CD4-positive, alpha-beta T cell treated with Interleukin-15 for 4 hours (primary cell): ENCODE data around the gene RCCD1.

ENCODE experiments used
- DNase-seq: peaks from one replicate; pipeline ENCODE4 v3.0.0-alpha.2; 2020; ENCODE audit warnings: low spot score

RCCD1 gene

DNA sequence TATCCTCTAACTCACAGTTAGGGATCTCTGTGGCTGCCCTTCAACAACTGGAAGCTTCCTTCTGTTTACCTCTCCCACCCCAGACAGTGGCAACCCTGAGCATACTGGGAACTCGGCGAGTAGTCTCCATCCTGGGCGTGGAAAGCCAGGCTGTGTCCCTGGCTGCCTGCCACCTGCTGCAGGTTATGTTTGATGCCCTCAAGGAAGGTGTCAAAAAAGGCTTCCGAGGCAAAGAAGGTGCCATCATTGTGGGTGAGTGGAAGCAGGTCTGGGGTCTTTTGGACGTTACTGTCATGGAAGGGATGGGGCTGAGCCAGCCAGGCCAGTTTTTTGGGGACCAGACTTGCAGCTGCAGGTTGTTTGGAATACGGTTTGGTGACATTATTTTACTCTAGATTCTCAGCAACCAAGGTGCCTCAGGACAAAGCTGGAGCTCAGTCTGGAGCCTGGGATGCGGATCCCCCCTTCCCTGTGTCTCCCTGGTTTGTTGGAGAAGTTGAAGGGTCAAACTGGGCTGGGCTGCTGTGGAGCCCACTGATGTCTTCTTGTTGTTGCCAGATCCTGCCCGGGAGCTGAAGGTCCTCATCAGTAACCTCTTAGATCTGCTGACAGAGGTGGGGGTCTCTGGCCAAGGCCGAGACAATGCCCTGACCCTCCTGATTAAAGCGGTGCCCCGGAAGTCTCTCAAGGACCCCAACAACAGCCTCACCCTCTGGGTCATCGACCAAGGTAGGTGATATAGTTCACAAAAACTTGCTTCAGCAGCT, 12.1 kb upstream of the RCCD1 start:
- DNase-seq = no peak

DNA sequence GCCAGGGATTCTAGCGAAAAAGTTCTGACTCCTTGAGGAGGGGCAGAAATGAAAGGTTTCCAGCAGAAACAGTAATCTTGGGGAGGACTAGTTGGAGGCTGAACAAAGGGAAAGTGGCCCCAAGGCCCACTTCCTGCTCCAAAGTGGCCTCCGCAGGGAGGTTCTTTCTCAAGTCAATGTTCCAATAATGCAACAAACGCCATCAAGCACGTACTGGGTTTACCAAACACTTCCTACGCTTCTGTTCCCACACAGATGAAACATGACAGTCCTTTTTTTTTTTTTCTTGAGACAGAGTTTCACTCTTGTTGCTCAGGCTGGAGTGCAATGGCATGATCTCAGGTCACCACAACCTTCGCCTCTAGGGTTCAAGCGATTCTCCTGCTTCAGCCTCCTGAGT, 9.6 kb upstream of the RCCD1 start:
- no peak for DNase-seq

DNA sequence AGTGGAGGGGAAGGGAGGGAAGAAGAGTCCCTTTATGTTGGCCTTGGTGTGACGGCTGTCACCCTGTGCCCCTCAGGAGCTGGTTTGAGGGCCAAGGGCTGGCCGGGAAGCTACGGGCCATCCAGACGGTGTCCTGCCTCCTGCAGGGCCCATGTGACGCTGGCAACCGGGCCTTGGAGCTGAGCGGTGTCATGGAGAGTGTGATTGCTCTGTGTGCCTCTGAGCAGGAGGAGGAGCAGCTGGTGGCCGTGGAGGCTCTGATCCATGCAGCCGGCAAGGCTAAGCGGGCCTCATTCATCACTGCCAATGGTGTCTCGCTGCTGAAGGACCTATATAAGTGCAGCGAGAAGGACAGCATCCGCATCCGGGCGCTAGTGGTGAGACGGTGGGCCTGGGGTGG, 8.1 kb upstream of the RCCD1 start:
- no peak for DNase-seq

DNA sequence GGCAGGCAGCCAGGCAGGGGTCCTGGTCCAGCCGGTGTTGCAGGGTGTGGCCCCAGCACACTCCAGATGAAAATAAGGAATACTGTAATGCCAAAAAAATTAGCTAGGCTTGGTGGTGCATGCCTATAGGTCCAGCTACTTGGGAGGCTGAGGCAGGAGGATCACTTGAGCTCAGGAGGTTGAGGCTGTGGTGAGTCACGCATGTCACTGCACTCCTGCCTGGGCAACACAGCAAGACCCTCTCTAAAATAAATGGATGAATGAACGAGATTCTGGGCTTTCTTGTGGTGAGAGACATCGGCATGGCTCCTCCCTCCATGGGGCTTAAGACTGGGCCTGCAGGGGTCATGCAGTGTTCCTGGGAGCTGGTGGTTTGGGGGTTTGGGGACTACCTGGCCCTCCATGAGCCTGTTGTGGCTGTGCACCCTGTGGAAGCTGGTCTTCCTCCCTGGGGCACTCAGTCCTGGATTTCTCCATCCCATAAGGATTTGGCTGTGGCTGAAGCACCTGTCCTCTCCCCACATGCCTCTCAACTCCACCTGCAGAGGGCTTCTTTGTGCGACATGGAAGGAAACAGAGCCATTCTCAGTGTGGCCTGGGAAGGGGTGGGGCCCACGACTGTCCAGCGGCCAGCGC, 7.6 kb upstream of the RCCD1 start:
- no peak for DNase-seq

DNA sequence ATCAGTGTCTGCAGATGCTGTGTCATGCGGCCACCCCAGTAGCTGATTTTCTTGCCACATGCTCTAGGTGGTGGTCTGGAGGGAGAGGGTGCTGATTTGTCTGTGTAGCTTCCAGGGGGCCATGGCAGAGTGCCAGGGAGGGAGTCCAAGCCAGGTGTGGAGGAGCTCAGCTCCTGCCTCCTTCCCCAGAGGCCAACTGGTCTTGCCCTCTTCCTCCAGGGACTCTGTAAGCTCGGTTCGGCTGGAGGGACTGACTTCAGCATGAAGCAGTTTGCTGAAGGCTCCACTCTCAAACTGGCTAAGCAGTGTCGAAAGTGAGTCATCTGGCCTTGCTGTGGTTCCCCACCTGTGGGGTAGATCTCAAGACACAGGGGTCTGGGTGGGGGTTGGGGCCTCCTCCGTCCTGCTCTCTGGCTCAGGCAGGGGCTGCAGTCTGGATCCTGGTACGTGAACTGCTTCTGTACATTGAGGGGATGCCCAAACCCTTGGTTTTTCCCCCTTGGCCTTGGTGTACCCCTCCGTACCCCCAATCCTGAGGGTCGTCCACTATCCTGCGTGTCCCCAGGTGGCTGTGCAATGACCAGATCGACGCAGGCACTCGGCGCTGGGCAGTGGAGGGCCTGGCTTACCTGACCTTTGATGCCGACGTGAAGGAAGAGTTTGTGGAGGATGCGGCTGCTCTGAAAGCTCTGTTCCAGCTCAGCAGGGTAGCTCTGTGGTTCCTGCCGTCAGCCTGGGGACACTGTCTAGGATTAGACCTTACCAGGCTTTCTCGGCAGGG, 6.9 kb upstream of the RCCD1 start:
- no peak for DNase-seq

DNA sequence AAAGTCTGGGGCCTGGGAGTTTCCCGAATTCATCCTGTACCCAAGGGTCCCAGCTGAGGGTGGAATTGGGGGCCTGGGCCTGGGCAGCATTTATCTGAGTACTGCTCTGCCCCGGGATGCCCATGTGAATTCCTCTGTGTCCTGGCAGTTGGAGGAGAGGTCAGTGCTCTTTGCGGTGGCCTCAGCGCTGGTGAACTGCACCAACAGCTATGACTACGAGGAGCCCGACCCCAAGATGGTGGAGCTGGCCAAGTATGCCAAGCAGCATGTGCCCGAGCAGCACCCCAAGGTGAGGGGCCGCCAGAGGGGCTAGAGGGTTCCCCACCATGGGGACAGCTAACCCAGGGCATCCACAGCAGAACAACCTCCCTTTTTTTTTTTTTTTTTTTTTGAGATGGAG, 6.2 kb upstream of the RCCD1 start:
- DNase-seq = no peak

DNA sequence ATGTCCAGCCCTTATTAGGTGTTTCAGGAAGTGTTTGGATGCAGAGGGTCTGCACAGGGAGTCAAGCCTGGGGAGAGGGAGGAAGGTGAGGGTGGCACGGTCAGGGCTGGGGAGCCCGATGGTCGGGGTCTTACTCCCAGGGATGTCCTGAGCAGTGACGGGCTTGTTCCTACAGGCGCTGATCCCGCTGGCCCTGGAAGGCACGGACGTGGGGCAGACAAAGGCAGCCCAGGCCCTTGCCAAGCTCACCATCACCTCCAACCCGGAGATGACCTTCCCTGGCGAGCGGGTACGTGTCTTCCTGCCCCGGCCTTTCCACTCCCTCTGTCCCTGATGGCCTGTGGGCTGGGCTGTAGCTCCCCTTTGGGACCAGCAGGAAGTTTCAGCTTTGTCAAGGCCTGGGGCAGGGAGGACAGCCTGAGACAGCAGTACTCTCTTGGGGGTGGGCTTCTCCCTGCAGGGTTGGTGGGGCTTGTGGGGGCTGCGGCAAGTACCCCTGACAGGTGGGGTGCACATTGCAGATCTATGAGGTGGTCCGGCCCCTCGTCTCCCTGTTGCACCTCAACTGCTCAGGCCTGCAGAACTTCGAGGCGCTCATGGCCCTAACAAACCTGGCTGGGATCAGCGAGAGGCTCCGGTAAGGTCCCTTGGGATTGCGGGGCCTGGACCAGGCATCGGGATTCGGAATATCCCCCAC, 4.6 kb upstream of the RCCD1 start:
- DNase-seq = no peak

DNA sequence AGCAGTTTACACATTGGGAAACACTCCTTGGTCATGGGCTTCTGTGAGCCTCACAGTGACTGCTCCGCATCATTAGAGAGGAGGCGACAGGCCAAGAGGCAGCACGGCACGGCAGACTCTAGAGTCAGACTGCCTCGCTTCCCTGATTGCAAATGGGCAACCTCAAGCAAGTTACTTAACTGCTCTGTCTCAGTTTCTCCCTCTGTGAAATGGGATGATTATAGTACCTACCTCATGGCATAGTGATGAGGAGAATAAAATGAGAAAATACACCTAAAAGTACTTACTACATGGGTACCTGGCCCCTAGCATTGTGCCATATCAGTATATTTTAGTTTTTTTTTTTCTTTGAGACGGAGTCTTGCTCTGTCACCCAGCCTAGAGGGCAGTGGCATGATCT, 4.0 kb upstream of the RCCD1 start:
- DNase-seq = no peak

DNA sequence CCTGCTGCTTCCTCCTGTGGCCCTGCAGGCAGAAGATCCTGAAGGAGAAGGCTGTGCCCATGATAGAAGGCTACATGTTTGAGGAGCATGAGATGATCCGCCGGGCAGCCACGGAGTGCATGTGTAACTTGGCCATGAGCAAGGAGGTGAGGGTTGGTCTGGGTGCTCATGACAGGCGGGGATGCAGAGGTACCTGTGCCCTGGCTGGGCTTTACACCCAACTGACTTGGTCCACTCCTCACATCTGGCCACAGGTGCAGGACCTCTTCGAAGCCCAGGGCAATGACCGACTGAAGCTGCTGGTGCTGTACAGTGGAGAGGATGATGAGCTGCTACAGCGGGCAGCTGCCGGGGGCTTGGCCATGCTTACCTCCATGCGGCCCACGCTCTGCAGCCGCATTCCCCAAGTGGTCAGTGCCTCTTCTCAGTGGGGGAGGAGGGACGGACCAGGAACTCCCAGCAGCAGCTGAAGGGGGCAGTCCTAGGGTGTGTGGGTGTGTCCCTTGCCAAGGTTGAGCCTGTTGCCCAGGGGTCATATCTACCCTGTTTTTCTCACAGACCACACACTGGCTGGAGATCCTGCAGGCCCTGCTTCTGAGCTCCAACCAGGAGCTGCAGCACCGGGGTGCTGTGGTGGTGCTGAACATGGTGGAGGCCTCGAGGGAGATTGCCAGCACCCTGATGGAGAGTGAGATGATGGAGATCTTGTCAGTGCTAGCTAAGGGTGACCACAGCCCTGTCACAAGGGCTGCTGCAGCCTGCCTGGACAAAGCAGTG, 1.6 kb upstream of the RCCD1 start:
- DNase-seq = no peak

DNA sequence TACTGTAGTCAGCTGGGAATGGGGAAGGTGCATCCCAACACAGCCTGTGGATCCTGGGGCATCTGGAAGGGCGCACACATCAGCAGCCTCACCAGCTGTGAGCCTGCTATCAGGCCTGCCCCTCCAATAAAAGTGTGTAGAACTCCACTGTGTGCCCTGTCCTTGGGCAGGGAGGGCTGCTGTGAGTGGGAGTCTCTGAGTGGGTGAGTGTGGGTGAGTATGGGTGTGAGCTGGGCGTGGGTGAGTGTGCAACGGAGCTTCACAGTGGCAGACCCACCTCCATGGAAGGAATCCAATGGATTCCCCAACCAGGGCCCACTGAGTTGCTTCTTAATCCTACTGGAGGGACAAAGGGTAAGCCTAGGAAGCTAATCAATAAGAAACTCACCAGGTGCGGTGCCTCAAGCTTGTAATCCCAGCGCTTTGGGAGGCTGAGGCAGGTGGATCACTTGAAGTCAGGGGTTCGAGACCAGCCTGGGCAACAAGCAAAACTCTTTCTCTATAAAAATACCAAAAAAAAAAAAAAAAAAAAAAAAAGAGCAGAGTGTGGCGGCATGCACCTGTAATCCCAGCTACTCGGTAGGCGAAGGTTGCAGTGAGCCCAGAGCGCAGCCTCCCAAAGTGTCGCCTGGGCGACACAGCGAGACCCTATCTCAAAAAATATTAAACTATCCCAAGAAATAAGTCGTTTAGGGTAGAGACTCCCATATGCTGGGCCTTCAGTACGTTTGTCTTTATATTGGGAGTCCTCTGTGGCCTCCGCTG, 555 bp upstream of the RCCD1 start:
- no peak for DNase-seq

DNA sequence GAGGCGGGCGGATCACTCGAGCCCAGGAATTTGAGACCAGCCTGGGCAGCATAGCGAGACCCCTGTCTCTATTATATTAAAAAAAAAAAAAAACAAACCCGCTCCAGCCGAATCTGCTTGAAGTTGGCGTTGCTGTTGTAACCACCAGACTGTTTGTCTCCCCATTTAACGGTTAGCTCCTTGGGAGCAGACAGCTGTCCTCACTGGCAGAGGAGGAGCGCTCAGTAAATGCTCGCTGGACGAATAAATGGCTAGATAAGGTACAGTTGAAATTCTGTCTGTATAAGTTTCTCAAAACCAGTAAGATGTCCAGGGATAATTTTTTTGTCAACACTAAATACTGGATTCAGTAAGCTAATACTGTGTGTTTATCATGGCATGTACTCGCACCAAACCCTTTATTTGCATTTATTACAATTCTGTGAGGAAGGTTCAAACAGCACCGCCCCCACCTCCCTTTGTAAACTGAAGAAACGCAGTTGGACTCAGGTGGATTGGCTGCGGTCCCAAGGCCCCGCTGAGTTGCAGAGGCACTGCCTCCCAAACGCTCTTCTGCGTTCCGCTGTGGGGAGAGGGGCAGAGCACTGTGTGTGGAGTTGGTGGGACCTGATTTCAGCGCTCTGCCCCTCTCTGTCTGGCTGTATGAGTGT, 1.1 kb downstream of the RCCD1 start:
- DNase-seq = no peak

DNA sequence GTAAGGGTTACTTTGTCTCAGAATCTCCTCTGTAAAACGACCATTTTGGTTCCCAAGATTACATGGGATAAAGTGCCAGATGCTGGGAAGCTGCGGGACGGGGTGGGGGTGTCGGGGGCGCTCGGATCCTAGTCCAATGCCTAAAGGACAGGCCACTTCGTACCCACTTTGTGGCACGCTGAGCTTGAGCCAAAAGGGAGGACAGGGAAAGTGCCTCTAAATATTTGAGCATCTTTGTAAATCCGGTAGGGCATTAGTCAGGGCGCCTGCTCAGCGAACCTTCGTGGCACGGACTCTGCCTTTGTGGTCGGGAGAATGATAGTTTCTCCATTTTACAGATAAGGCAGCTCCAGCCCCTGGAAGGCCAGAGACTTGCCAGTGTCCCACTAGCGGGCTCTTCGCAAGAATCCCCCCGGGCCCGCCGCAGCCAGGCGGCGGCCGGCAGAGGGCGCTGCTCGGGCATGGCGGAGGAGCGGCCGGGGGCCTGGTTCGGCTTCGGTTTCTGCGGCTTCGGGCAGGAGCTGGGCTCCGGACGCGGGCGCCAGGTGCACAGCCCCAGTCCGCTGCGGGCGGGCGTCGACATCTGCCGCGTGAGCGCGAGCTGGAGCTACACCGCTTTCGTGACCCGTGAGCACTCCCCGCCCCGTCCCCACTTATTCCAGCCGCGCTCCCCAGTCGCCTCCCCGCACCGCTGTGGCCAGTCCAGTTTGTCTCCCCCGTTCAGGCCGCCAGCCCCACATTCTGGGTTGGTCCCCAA, 1.8 kb downstream of the RCCD1 start:
- peak; percentile 51 for DNase-seq

DNA sequence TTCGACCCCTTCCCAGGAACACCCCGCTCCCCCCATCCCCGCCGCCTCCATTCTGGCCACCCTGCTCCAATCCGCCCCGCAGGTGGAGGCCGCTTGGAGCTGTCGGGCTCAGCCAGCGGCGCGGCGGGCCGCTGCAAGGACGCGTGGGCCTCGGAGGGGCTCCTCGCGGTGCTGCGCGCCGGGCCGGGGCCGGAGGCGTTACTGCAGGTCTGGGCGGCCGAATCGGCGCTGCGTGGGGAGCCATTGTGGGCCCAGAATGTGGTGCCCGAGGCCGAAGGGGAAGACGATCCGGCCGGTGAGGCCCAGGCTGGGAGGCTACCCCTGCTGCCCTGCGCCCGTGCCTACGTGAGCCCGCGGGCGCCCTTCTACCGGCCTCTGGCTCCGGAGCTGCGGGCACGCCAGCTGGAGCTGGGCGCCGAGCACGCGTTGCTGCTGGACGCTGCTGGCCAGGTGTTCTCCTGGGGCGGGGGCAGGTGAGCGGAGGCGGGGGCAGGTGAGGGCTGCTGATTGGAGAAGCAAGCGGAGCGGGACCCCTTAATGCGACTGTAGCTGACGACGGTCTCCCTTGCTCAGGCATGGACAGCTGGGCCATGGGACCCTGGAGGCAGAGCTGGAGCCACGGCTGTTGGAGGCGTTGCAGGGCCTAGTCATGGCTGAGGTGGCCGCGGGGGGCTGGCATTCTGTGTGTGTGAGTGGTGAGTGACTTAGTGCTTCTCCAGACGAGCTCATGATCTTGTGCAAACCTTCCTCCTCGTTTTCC, 2.5 kb downstream of the RCCD1 start:
- no peak for DNase-seq

DNA sequence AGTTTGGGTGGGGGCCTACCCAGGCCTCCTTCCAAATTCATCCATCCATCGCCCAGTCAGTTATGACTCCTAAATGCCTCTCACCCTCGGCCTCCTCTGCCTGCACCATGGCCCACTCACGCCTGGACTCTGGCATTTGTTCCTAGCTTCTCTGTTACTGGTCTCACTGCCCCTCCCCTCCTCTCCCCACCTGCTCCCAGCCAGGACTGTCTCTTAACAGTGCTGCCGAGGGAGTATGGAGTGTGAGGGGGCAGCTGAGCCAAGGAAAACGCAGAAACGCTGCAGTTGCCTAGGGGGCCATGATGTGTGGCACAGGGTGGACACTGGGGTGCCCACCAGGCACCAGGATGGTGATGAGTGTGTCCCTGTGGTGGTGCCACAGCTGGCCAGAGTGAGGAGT, 3.1 kb downstream of the RCCD1 start:
- DNase-seq = no peak

DNA sequence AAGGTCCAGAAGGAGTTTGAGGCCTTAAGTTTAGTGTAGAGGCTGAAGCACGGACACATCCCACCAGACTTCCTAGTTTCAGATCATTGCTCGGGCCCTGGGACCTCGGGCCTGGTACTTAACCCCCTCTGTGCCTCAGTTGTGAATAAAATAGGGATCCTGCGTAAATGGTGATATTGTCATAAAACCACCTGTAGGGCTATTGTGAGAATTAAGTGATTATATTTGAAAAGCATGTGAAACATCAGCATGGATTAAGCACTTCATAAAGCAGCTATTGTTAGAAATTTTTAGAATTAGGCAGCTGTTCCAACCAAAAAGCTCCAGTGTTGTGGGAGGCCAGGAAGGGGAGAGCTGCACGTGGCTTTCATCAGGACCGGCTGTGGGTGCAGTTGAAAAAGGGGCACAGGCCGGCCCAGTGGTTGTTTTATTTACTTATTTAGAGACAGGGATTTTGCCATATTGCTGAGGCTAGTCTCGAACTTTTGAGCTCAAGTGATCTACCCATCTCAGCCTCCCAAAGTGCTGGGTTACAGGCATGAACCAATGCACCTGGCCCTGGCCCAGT, 4.4 kb downstream of the RCCD1 start:
- no peak for DNase-seq

DNA sequence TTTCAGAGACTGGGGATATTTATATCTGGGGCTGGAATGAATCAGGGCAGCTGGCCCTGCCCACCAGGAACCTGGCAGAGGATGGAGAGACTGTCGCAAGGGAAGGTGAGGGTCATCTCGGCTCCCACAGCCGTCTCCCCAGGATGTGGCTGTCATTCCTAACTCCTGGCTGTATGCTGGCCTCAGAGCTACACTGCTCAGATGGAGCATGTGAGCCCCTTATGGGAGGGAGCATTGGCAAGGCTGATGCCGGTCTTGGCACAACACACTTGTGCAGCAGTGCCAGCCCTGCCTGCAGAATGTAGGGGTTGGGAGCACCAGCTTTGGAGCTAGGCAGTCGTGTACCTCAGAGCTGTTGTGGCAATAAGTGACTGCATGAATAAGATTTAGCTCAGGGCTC, 5.2 kb downstream of the RCCD1 start:
- DNase-seq = no peak

DNA sequence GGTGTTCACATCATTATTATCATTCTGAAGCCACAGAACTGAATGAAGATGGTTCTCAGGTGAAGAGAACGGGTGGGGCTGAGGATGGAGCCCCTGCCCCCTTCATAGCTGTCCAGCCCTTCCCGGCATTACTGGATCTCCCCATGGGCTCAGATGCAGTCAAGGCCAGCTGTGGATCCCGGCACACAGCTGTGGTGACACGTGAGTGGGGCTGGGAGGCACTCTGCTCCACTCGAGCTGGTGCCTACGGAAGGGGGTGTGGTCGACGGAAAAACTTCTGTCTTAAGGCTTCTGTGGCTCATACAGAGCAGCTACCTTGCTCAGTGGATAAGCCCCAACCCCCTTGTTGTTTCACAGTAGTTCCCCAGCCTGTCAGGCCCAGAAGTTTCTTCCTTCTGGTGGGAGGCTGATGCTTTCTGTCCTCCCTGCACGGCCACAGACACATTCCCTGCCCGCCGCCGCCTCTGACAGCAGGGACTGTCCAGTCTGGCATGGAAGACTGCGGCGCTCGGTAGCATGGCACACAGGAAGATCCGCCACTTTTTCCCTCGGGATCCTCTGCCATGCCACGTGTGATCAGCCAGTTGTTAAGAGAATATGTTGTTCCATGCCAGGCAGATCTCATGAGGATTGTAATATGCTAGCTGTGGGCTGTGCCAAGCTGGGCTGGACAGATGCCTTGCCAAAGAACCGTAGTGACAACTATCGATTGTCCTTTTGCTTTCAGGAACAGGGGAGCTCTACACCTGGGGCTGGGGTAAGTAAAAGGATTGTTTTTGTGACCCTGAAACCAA, 5.8 kb downstream of the RCCD1 start:
- no peak for DNase-seq

DNA sequence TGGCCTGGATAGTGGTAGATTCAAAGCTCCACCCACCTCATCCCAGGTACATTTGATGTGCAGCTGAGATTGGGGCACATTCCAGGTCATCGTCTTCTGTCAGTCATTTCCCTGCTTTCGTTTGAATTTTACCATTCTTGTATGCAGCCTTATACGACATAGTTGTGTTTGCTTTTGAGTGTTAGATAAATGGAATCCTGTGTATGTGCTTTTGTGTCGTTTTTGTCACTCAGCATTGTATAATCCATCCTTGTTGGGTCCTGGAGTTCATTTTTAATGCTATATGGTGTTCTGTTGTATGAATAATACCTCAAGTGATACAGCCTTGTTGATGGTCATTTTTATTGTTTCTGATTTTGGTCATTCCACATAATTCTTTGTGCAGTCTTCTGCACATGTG, 7.3 kb downstream of the RCCD1 start:
- DNase-seq = no peak
